Left ventricle myocardium inferior (tissue), 1 donor: ENCODE data around the gene APOBEC4. TPM values are rescaled to one million over a fixed set of nuclear protein-coding genes. Genes with fewer than 3 reads are reported as not detected.

Experiments
- DNase-seq: peaks from one replicate; pipeline ENCODE4 v3.0.0-alpha.2; 2020
- H3K27ac ChIP-seq: fragments of 200-600 bp; replicated peaks from 2 replicates; pipeline ENCODE4 v1.8.0; 2021
- H3K27me3 ChIP-seq: fragments of 200-600 bp; 2 replicates; pipeline ENCODE4 v1.8.0; 2021; ENCODE audit warnings: low read depth
- H3K36me3 ChIP-seq: fragments of 200-600 bp; 2 replicates; pipeline ENCODE4 v1.8.0; 2021
- H3K4me1 ChIP-seq: fragments of 200-600 bp; 2 replicates; pipeline ENCODE4 v1.8.0; 2021
- H3K4me3 ChIP-seq: fragments of 200-600 bp; 2 replicates; pipeline ENCODE4 v1.8.0; 2021; ENCODE audit warnings: mild to moderate bottlenecking, moderate library complexity
- H3K9me3 ChIP-seq: fragments of 200-600 bp; replicated peaks from 2 replicates; pipeline ENCODE4 v1.8.0; 2021
- CTCF ChIP-seq: fragments of 200-600 bp; IDR thresholded peaks from 2 replicates; pipeline ENCODE4 v1.8.0; 2021; ENCODE audit warnings: antibody characterized with exemption, mild to moderate bottlenecking, borderline replicate concordance
- intact Hi-C: fragments of 100-400 bp; cut with micrococcal nuclease; formaldehyde crosslinking; loops from one replicate; pipeline ENCODE4 v1.11.0; 2022
- total RNA-seq: library from RNA; stranded (reverse); fragmentation: NEBNext Ultra II Directional; extraction: Animal tissue kit (Norgen Biotek cat#: 25700); gene quantifications from one replicate; pipeline ENCODE4 v1.2.1, GENCODE V29; 2021
- donor health status: DM: no; HTN: yes; CAD: no; lungs with severe emphysema.

APOBEC4 gene
- total RNA-seq, 1 donor from 2014 or later: 0.11 TPM

GRCh38 chr1:183674339-183674738, 21.2 kb upstream of the APOBEC4 start:
- Histone ChIP-seq H3K4me1 (peaks cover 25% of the 10 kb centered on the region), H3K9me3 (peaks cover 7% of the 10 kb centered on the region), H3K27ac (peak overlapping the region; percentile 0), H3K36me3 (no peaks in the 10 kb centered on the region), H3K4me3 (no peak overlapping the region), H3K27me3 (no peaks in the 10 kb centered on the region)
- no peak for TF ChIP-seq CTCF
- intact Hi-C loops: no loop called here
- no peak for DNase-seq

- Histone ChIP-seq H3K27me3 (no peaks in the 10 kb centered on the region), H3K4me1 (peaks cover 25% of the 10 kb centered on the region), H3K9me3 (peaks cover 7% of the 10 kb centered on the region), H3K27ac (peak overlapping the region; percentile 39), H3K36me3 (no peaks in the 10 kb centered on the region), H3K4me3 (no peak overlapping the region)
- intact Hi-C loops: no loop called here
- no peak for TF ChIP-seq CTCF
- DNase-seq: no peak
Measured at GRCh38 chr1:183673605-183674323, 20.6 kb upstream of the APOBEC4 start.

GRCh38 chr1:183670169-183670568, 17.1 kb upstream of the APOBEC4 start:
- Histone ChIP-seq H3K9me3 (peaks cover 7% of the 10 kb centered on the region), H3K36me3 (no peaks in the 10 kb centered on the region), H3K27me3 (no peaks in the 10 kb centered on the region), H3K27ac (no peak overlapping the region), H3K4me1 (peaks cover 18% of the 10 kb centered on the region), H3K4me3 (no peak overlapping the region)
- intact Hi-C loops: no loop called here
- TF ChIP-seq CTCF: no peak
- DNase-seq: no peak

- Histone ChIP-seq H3K4me1 (peaks cover 51% of the 10 kb centered on the region), H3K4me3 (no peak overlapping the region), H3K9me3 (no peaks in the 10 kb centered on the region), H3K27me3 (no peaks in the 10 kb centered on the region), H3K36me3 (no peaks in the 10 kb centered on the region), H3K27ac (no peak overlapping the region)
- no peak for TF ChIP-seq CTCF
- no peak for DNase-seq
- intact Hi-C loops: loop anchor here (5.0 kb wide), 1 partner anchor 261 kb away; no protein-coding TSS in a partner anchor
Measured at GRCh38 chr1:183656355-183656754, 3.2 kb upstream of the APOBEC4 start.

GRCh38 chr1:183655562-183656075, 2.5 kb upstream of the APOBEC4 start:
- peak; percentile 79 for DNase-seq
- H3K4me3 ChIP-seq: no peak overlapping the region
- no peak overlapping the region for H3K27ac ChIP-seq
- no peaks in the 10 kb centered on the region for H3K36me3 ChIP-seq
- H3K9me3 ChIP-seq: no peaks in the 10 kb centered on the region
- intact Hi-C loops: loop anchor here (5.0 kb wide), 1 partner anchor 262 kb away; no protein-coding TSS in a partner anchor
- H3K27me3 ChIP-seq: no peaks in the 10 kb centered on the region
- peaks cover 58% of the 10 kb centered on the region for H3K4me1 ChIP-seq
- peak; percentile 94 for TF ChIP-seq CTCF
